BLaER1 treated with 17β-estradiol and CSF1 and Interleukin-3, amounts not matched to agents 10 nM and 100 nM (cell line): ENCODE measurements around the gene TOMM40.
A peak's percentile ranks its signal among the peaks of the same experiment; 100 is the strongest.

ENCODE experiments used
- H3K27ac ChIP-seq, 11 experiments: shearing (Covaris generic); formaldehyde crosslinking; 2 replicates each; pipeline ENCODE4 v1.8.1; 2022
- H3K27me3 ChIP-seq, 11 experiments: shearing (Covaris generic); formaldehyde crosslinking; 2 replicates each; pipeline ENCODE4 v1.8.1; 2022
- H3K36me3 ChIP-seq, 11 experiments: shearing (Covaris generic); formaldehyde crosslinking; 2 replicates each; pipeline ENCODE4 v1.8.1; 2022
- H3K4me1 ChIP-seq, 10 experiments: shearing (Covaris generic); formaldehyde crosslinking; 2 replicates each; pipeline ENCODE4 v1.8.1; 2022
- H3K4me2 ChIP-seq, 11 experiments: shearing (Covaris generic); formaldehyde crosslinking; 2 replicates each; pipeline ENCODE4 v1.8.1; 2022
- H3K4me3 ChIP-seq, 10 experiments: shearing (Covaris generic); formaldehyde crosslinking; 2 replicates each; pipeline ENCODE4 v1.8.1; 2022
- H3K9ac ChIP-seq, 11 experiments: shearing (Covaris generic); formaldehyde crosslinking; 2 replicates each; pipeline ENCODE4 v1.8.1; 2022
- H3K9me3 ChIP-seq, 11 experiments: shearing (Covaris generic); formaldehyde crosslinking; replicated peaks in 1 of 11; 2 replicates each; pipeline ENCODE4 v1.8.1; 2022
- H4K20me1 ChIP-seq, 11 experiments: shearing (Covaris generic); formaldehyde crosslinking; 2 replicates each; pipeline ENCODE4 v1.8.1; 2022
- Cebpa-rat ChIP-seq, 11 experiments: shearing (Covaris generic); IDR thresholded peaks; 2 replicates each; pipeline ENCODE4 v1.8.1; 2022

TOMM40 gene

DNA sequence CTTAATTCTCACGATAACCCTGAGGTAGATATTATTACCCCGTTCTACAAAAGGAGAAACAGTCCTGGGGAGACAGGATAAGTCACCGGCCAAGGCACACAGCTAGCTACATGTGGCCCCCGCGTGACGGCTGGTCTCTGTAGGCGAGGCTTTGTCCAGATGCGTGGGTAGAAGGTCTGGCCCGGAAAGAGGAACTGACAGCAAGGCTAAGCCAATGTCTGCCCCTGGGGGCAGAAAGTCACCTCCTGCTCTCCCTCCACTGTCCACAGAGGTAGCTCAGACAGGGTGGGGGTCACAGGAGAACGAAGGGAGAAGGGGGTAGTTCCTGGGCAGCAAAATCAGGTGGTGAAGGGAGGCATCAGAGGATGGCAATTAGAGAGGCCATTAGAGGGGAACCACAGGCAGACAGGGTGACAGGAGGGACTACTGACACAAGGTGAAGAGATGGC, 52.8 kb downstream of the TOMM40 start:
- H3K27ac ChIP-seq = peak overlapping the region; percentile 2 to 69 (median 49); a peak in 20 of 22 replicates
- no peaks in the 10 kb centered on the region for H3K9me3 ChIP-seq
- peak overlapping the region in 10 of 11 experiments; percentile 6 to 59 (median 40); a peak in 15 of 22 replicates for H3K9ac ChIP-seq
- no peaks in the 10 kb centered on the region for H3K27me3 ChIP-seq
- TF ChIP-seq Cebpa-rat (IDR thresholded peaks at IDR 0.05) = no peak
- H3K36me3 ChIP-seq = no peaks in the 10 kb centered on the region
- H3K4me1 ChIP-seq = peaks cover 57 to 90% (median 68%) of the 10 kb centered on the region in 10 experiments
- no peaks in the 10 kb centered on the region for H4K20me1 ChIP-seq
- H3K4me2 ChIP-seq = peak overlapping the region; percentile 55 to 84 (median 62)
- no peak overlapping the region for H3K4me3 ChIP-seq

DNA sequence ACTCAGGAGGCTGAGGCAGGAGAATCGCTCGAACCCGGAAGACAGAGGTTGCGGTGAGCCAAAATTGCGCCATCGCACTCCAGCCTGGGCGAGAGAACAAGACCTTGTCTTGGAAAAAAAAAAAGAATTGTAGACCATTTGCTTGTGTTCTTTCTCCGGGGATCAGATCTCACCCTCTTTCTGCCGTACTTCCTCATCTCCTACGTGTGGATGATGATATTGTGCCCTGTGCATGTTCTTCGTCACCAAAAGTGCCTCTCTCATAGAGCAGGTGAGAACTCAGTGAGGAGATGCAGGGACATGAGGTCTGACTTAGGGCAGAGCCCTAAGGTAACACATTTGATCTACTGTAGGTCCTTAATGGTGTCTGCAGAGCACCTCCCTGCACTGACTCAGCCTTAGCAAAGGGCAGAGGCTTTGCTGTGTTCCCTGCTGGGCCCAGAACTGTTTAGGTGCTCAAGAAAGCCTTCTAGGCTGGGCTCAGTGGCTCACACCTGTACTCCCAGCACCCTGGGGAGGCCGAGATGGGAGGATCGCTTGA, 56.1 kb downstream of the TOMM40 start:
- no peak for TF ChIP-seq Cebpa-rat (IDR thresholded peaks at IDR 0.05)

DNA sequence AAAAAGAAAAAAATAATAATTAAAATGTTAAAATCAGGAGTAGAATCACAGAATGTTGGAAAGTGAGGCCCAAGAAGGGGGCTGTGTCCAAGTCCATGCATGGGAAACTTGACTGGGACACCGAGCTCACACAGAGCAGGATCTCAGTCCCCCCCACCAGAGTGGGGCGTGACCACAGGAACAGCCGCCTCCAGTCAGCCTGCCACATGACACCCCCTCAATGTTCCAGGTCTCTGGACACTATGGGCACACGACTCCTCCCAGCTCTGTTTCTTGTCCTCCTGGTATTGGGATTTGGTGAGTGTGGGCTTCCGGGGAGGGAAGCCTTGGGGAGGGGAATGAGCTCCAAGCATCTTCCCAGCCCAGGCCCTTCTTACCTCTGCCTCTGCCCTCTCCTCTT, 57.2 kb downstream of the TOMM40 start:
- Histone ChIP-seq H3K4me1 (peaks cover 26 to 70% (median 47%) of the 10 kb centered on the region in 10 experiments), H3K27me3 (no peaks in the 10 kb centered on the region), H3K4me2 (peak overlapping the region; percentile 37 to 67 (median 52); a peak in 19 of 22 replicates), H3K36me3 (peaks cover 0 to 15% (median 13%) of the 10 kb centered on the region in 11 experiments; a peak in 7 of 22 replicates), H3K9me3 (no peaks in the 10 kb centered on the region), H3K9ac (peak overlapping the region in 8 of 11 experiments; percentile 28 to 62 (median 50); a peak in 7 of 22 replicates), H3K4me3 (no peak overlapping the region), H3K27ac (peak overlapping the region in 1 of 11 experiments; percentile 12; a peak in 1 of 22 replicates), H4K20me1 (no peaks in the 10 kb centered on the region)
- TF ChIP-seq Cebpa-rat (IDR thresholded peaks at IDR 0.05) = no peak

More for the DNA sequence above, 56.1 kb downstream of the TOMM40 start:
- Histone ChIP-seq H3K9me3 (no peaks in the 10 kb centered on the region), H4K20me1 (no peaks in the 10 kb centered on the region), H3K36me3 (peaks cover 0 to 15% (median 13%) of the 10 kb centered on the region in 11 experiments; a peak in 7 of 22 replicates), H3K27ac (no peak overlapping the region), H3K27me3 (no peaks in the 10 kb centered on the region), H3K4me1 (peaks cover 38 to 79% (median 58%) of the 10 kb centered on the region in 10 experiments), H3K4me2 (peak overlapping the region in 1 of 11 experiments; percentile 16; a peak in 1 of 22 replicates), H3K4me3 (no peak overlapping the region), H3K9ac (no peak overlapping the region)

DNA sequence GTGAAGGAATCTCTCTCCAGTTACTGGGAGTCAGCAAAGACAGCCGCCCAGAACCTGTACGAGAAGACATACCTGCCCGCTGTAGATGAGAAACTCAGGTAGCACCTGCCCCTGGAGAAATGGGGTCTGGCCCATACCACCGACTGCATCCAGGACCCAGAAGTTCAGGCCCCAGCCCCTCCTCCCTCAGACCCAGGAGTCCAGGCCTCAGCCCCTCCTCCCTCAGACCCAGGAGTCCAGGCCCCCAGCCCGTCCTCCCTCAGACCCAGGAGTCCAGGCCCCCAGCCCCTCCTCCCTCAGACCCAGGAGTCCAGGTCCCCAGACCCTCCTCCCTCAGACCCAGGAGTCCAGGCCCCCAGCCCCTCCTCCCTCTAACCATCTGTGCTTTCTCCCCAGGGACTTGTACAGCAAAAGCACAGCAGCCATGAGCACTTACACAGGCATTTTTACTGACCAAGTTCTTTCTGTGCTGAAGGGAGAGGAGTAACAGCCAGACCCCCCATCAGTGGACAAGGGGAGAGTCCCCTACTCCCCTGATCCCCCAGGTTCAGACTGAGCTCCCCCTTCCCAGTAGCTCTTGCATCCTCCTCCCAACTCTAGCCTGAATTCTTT, 57.8 kb downstream of the TOMM40 start:
- Histone ChIP-seq H3K9ac (peak overlapping the region; percentile 11 to 72 (median 58); a peak in 20 of 22 replicates), H3K27ac (peak overlapping the region in 7 of 11 experiments; percentile 5 to 53 (median 35); a peak in 10 of 22 replicates), H3K9me3 (no peaks in the 10 kb centered on the region), H3K36me3 (peaks cover 0 to 15% (median 13%) of the 10 kb centered on the region in 11 experiments; a peak in 7 of 22 replicates), H4K20me1 (no peaks in the 10 kb centered on the region), H3K4me3 (no peak overlapping the region), H3K4me2 (peak overlapping the region; percentile 37 to 67 (median 52); a peak in 21 of 22 replicates), H3K4me1 (peaks cover 25 to 70% (median 46%) of the 10 kb centered on the region in 10 experiments), H3K27me3 (no peaks in the 10 kb centered on the region)
- TF ChIP-seq Cebpa-rat (IDR thresholded peaks at IDR 0.05) = no peak

DNA sequence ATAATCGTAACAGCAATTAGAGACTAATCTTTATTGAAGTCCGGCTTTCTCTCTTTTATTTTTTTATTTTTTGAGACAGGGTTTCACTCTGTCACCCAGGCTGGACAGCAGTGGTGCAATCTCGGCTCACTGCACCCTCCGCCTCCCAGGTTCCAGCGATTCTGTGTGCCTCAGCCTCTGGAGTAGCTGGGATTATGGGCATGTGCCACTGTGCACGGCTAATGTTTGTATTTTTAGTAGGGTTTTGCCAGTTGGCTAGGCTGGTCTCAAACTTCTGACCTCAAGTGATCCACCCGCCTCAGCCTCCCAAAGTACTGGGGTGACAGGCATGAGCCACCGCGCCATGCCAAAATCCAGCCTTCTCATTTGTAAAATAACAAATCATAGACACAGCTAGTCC, 58.5 kb downstream of the TOMM40 start:
- Histone ChIP-seq H3K27ac (peak overlapping the region in 7 of 11 experiments; percentile 5 to 53 (median 35); a peak in 9 of 22 replicates), H3K36me3 (peaks cover 0 to 15% (median 13%) of the 10 kb centered on the region in 11 experiments; a peak in 7 of 22 replicates), H3K9ac (peak overlapping the region; percentile 11 to 72 (median 58); a peak in 17 of 22 replicates), H3K4me2 (peak overlapping the region in 10 of 11 experiments; percentile 14 to 67 (median 50); a peak in 15 of 22 replicates), H4K20me1 (no peaks in the 10 kb centered on the region), H3K4me3 (no peak overlapping the region), H3K9me3 (no peaks in the 10 kb centered on the region), H3K27me3 (no peaks in the 10 kb centered on the region), H3K4me1 (peaks cover 26 to 68% (median 44%) of the 10 kb centered on the region in 10 experiments)
- no peak for TF ChIP-seq Cebpa-rat (IDR thresholded peaks at IDR 0.05)

DNA sequence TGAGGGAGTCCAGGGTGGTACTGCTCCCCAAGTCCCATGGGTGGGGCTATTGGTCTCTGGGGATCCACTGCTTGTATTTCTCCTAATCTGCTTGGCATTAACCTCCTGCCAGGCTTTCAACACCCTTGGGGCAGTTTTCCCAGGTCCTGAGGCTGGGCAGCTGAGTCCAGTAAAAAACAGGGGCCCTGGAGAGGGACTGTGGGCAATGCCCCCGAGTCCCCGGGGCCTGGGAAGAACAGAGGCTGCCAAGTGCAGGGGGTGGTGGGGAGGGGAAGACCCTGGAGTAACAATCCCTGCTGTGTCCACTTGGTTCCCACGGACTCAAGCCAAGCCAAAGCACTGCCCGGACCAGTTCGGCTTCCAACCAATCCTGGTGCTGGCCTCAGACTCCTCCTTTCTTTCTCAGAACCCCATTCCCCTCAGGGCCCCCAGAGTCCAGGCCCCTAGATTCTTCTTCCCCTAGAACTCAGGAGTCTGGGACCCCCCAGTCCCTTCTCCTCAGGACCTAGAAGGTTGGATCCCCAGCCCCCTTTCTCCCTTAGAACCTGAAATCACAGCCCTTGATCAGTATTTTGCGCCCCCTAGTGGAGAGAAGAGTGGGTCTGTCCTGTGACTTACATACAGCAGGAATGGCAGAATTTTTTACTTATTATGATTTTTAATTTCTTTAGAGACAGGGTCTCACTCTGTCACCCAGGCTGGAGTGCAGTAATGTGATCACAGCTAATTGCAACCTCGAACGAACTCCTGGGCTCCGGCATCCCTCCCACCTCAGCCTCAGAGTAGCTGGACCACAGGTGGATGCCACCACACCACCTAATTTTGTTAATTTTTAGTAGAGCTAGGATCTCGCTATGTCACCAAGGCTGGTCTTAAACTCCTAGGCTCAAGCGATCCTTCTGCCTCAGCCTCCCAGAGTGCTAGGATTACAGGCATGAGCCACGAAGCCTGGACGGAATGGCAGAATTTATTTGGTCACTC, 60.4 kb downstream of the TOMM40 start:
- H4K20me1 ChIP-seq = peaks cover 7 to 12% (median 11%) of the 10 kb centered on the region in 11 experiments; a peak in 19 of 22 replicates
- H3K9ac ChIP-seq = peak overlapping the region; percentile 3 to 54 (median 37); a peak in 16 of 22 replicates
- H3K27ac ChIP-seq = peak overlapping the region in 8 of 11 experiments; percentile 4 to 47 (median 36); a peak in 9 of 22 replicates
- H3K36me3 ChIP-seq = peaks cover 0 to 15% (median 13%) of the 10 kb centered on the region in 11 experiments; a peak in 7 of 22 replicates
- no peak for TF ChIP-seq Cebpa-rat (IDR thresholded peaks at IDR 0.05)
- H3K27me3 ChIP-seq = no peaks in the 10 kb centered on the region
- H3K4me3 ChIP-seq = no peak overlapping the region
- H3K9me3 ChIP-seq = no peaks in the 10 kb centered on the region
- peaks cover 35 to 58% (median 43%) of the 10 kb centered on the region in 10 experiments for H3K4me1 ChIP-seq
- peak overlapping the region in 1 of 11 experiments; percentile 7; a peak in 1 of 22 replicates for H3K4me2 ChIP-seq
